HG03045 (cell line): ENCODE results near the gene CLDN19.
"Not testable (repeated sequence)": the region's sequence is repeated elsewhere in the genome, so short reads cannot be mapped to it uniquely, and the experiment has no call there.

Source experiments
- ATAC-seq: cut with Tn5 transposase; IDR thresholded peaks from one replicate; pipeline ENCODE4 v1.9.1; 2021; ENCODE audit warnings: mild to moderate bottlenecking, moderate library complexity; ENCODE audit not compliant: unreplicated experiment

The CLDN19 gene

GRCh38 chr1:42761567-42761966 lies 21.5 kb upstream of the CLDN19 start:
- no peak for ATAC-seq

- ATAC-seq, result no peak
These were observed 19.1 kb upstream of the CLDN19 start for GRCh38 chr1:42759114-42759513.

- no peak for ATAC-seq
These were observed 18.6 kb upstream of the CLDN19 start for GRCh38 chr1:42758641-42759040.

- no peak for ATAC-seq
These were observed 17.8 kb upstream of the CLDN19 start for GRCh38 chr1:42757892-42758275.

DNA sequence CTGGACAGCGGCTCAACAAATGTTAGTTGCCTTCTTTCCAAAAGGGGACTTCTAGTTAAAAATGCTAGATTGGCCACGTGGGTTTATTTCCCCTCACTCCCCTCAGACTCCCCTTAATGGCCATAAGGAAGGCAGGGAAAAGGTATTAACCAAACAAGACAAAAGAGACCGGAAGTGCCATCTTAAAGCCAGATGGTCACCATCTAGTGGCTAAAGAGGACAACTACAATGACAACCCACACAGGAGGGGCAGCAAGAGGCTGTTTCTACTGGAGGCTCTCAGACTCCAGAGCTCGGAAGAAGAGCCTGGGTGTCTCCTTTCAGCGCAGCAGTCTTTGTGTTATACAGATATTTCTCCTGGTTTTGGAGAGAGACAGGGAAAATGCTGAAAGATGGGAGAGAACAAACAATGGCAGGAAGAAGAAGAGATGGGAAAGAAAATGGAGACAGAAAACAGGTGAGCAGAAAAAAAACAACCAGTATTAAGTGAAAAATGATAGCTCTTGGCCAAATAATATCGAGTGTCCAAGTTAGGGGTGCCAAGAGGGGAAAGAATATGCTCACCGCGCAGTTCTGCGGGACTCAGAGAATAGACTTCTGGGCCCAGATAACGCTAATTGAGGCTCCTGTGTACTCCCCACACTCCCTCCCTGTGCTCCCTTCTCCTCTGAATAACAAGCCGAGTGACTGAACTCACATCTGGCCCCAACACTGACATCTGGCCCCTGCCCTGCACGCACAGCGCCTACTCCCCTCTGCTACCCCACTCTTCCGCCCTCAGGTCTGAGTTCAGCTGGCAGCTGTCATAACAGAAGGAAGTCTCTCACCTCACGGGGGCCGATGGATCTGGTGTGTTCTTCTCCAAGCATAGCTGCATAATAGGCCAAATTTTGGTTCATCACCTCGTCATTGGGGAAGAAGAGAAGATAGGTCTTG lies 17.2 kb upstream of the CLDN19 start:
- no peak for ATAC-seq

DNA sequence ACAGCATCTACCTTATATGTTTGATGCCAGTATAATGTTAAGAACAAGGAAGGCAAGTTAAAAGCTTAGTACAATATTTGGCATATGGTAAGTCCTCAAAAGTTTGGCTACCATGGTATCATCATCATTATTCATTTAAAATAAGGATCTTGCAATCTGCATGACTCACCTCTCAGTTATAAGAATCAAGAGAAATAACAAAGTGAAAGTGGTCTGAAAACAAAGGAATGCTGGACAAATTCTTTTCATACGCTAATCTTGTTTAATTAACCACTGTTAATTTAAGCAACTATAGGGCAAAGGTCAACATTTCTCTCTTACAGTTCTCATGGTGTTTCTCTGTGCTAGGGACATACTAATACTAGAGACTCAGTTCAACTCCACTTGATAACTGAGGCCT lies 13.0 kb upstream of the CLDN19 start:
- no peak for ATAC-seq

GRCh38 chr1:42752284-42752683 lies 12.2 kb upstream of the CLDN19 start:
- no peak for ATAC-seq

GRCh38 chr1:42751511-42752070 lies 11.6 kb upstream of the CLDN19 start:
- not testable (repeated sequence) for ATAC-seq

DNA sequence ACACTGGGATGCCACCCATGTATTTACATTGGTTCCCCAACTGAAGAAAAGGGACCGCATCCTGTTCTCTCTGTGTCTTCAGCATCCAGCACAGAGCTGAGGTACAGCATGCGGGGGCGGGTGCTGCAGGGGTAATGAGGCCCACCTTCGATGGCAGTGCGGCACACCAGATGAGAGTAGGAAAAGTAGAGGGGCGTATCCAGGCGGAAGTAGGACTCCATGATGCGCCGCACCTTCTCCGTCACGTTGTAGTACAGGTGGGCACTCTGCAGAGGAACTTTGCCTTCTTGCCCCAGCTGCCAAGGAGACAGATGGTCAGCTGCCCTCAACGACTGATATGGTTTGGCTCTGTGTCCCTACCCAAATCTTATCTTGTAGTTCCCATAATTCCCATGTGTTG lies 10.0 kb upstream of the CLDN19 start:
- no peak for ATAC-seq

GRCh38 chr1:42748461-42749410 lies 8.7 kb upstream of the CLDN19 start:
- ATAC-seq, result no peak

DNA sequence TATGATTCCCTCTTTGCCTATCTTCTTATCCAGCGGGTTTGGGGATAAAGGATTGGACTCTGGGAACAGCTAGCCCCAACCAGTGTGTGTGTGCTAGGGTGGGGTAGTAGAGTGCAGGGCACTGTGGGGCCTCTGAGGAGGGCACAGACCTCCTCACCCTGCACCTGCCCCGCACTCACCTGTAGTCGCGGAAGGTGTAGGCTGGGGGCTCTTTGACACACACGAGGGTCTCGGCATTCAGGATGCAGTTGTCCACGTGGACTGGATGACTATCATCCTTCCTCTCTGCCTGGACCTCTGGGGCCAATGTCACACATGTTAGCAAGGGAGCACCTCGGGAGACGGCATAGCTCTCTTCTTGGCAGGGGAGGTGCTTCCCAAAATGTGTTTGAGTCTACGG lies 8.0 kb upstream of the CLDN19 start:
- ATAC-seq, result no peak

GRCh38 chr1:42747125-42747524 lies 7.1 kb upstream of the CLDN19 start:
- no peak for ATAC-seq

GRCh38 chr1:42746436-42747105 lies 6.5 kb upstream of the CLDN19 start:
- ATAC-seq, result no peak

DNA sequence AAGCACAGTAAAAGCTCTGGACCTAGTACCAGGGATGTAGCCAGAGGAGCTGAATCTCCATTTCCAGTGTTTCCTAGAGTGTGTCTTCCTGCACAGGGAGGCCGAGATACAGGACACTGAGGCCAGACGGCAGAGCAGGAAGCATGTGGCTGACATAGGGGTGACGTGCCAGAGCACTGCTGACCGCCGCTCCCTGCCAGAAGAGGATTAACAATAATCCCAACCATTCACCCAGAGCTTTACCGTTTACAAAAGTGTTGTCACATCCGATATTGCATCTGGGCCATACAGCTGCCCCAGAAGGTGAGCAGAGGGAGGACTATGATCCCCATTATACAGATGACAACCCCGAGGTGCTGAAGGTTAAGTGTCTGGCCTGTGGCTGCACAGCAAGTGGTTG lies 5.8 kb upstream of the CLDN19 start:
- no peak for ATAC-seq

- no peak for ATAC-seq
These were observed 4.0 kb upstream of the CLDN19 start for GRCh38 chr1:42744148-42744413.

GRCh38 chr1:42743317-42744147 lies 3.5 kb upstream of the CLDN19 start:
- ATAC-seq, result no peak

GRCh38 chr1:42742617-42743316 lies 2.7 kb upstream of the CLDN19 start:
- no peak for ATAC-seq

GRCh38 chr1:42742141-42742540 lies 2.1 kb upstream of the CLDN19 start:
- ATAC-seq, result no peak

DNA sequence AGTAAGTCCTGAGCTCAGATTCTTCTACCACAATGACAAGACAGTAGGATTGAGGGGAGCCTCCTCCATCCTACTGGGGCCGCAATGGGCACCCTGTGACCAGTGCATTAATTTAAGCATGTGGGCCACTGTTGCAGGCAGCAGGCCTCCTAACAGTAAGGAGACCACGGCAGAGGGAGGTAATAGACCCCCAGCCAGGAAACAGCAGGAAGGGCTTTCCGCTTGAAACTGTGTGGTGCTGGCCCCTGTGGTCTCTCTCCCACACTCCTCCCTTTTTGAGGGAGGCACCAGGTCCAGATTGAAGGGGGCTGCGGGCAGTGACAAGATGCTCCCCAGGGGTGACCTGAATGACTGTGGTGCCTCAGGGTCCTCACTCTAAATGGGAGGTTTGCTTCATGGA lies 1.7 kb upstream of the CLDN19 start:
- ATAC-seq, result no peak
